Liver (tissue), 9 donors: Measurements from ENCODE around the gene LENG9. TPM values are rescaled to one million over a fixed set of nuclear protein-coding genes. Genes with fewer than 3 reads are reported as not detected.
A peak's percentile ranks its signal among the peaks of the same experiment; 100 is the strongest.
"Not testable (repeated sequence)": the region's sequence is repeated elsewhere in the genome, so short reads cannot be mapped to it uniquely, and the experiment has no call there.

Experiments used
- DNase-seq: peaks from one replicate; pipeline ENCODE4 v3.0.0-alpha.2; 2017; ENCODE audit warnings: low spot score
- H3K27ac ChIP-seq, 2 donors: one replicate each; pipeline ENCODE4 v1.7.0; 2013; ENCODE audit warnings: inconsistent platforms in 2 of 2, low read length in 2 of 2, control low read depth in 1 of 2, low read depth in 1 of 2, mild to moderate bottlenecking in 1 of 2
- H3K27me3 ChIP-seq, 4 donors: one replicate each; pipeline versions ENCODE4 v1.6.1 to v1.7.0; 2013; ENCODE audit warnings: low read length in 3 of 4, inconsistent platforms in 1 of 4, mild to moderate bottlenecking in 1 of 4, moderate library complexity in 1 of 4; ENCODE audit not compliant: control insufficient read depth in 4 of 4, insufficient read depth in 4 of 4
- H3K36me3 ChIP-seq, 4 donors: one replicate each; pipeline versions ENCODE4 v1.6.1 to v1.7.0; 2013; ENCODE audit warnings: low read length in 3 of 4, mild to moderate bottlenecking in 3 of 4, low read depth in 1 of 4, moderate library complexity in 1 of 4; ENCODE audit not compliant: control insufficient read depth in 4 of 4, insufficient read depth in 3 of 4
- H3K4me1 ChIP-seq, 4 donors: one replicate each; pipeline versions ENCODE4 v1.6.1 to v1.7.0; 2013; ENCODE audit warnings: low read length in 3 of 4, mild to moderate bottlenecking in 3 of 4, moderate library complexity in 1 of 4; ENCODE audit not compliant: control insufficient read depth in 4 of 4, insufficient read depth in 4 of 4
- H3K4me3 ChIP-seq, 3 donors: one replicate each; pipeline versions ENCODE4 v1.6.1 to v1.7.0; 2013; ENCODE audit warnings: low read length in 3 of 3, control low read depth in 1 of 3, low read depth in 1 of 3, mild to moderate bottlenecking in 1 of 3
- H3K9ac ChIP-seq, 2 donors: one replicate each; pipeline ENCODE4 v1.7.0; 2013; ENCODE audit warnings: low read length in 2 of 2, mild to moderate bottlenecking in 2 of 2, moderate library complexity in 2 of 2, control low read depth in 1 of 2, low read depth in 1 of 2
- H3K9me3 ChIP-seq, 4 donors: one replicate each; pipeline versions ENCODE4 v1.6.1 to v1.7.0; 2013; ENCODE audit warnings: low read length in 3 of 4; ENCODE audit not compliant: control insufficient read depth in 4 of 4
- CTCF ChIP-seq: fragments of 150-350 bp; IDR thresholded peaks from 2 replicates; pipeline ENCODE4 v1.5.1; 2017; ENCODE audit warnings: improper control_type of control experiment, low read depth, low read length; ENCODE audit not compliant: missing input control
- EGR1 ChIP-seq, 2 donors: IDR thresholded peaks; 2 replicates each; pipeline ENCODE4 v1.6.1; 2016 to 2018; ENCODE audit warnings: antibody characterized with exemption in 2 of 2, low read depth in 2 of 2
- FOXA2 ChIP-seq: IDR thresholded peaks from 2 replicates; pipeline ENCODE4 v1.6.1; 2016; ENCODE audit warnings: antibody characterized with exemption
- HNF4A ChIP-seq, 2 donors: conservative IDR thresholded peaks; 2 replicates each; pipeline ENCODE4 v1.6.1; 2016; ENCODE audit warnings: antibody characterized with exemption in 2 of 2, mild to moderate bottlenecking in 2 of 2
- JUND ChIP-seq, 2 donors: IDR thresholded peaks; 2 replicates each; pipeline ENCODE4 v1.6.1; 2016; ENCODE audit warnings: antibody characterized with exemption in 2 of 2
- NR2F2 ChIP-seq: IDR thresholded peaks from 2 replicates; pipeline ENCODE4 v1.6.1; 2016; ENCODE audit warnings: antibody characterized with exemption
- SP1 ChIP-seq: IDR thresholded peaks from 2 replicates; pipeline ENCODE4 v1.6.1; 2018; ENCODE audit warnings: antibody characterized with exemption, mild to moderate bottlenecking
- TAF1 ChIP-seq: conservative IDR thresholded peaks from 2 replicates; pipeline ENCODE4 v1.6.1; 2016; ENCODE audit warnings: antibody characterized with exemption, mild to moderate bottlenecking
- WGBS: extraction: QIAGEN DNeasy Blood & Tissue Kit; methylation state at CpG from one replicate; pipeline ENCODE4 v1.1.7; 2013; 5-methylcytosine and 5-hydroxymethylcytosine counted together
- polyA plus RNA-seq, 2 donors: library from polyadenylated mRNA; stranded (reverse) in 1 of 2; unstranded in 1 of 2; fragments of 200-250 nt in 1 of 2; fragments of >200 nt in 1 of 2; fragmentation: Nextera tagmentation in 1 of 2; extraction: Ambion mirVana in 1 of 2; gene quantifications; one replicate each; pipeline versions ENCODE4 v1.2.1 to v1.2.3, GENCODE V29; 2013 to 2015
- total RNA-seq, 2 donors: library from RNA; depleted of rRNA; stranded (reverse); fragments of >200 nt; gene quantifications; one replicate each; pipeline ENCODE4 v1.2.3, GENCODE V29; 2014
- donor health status: healthy.
- donor health status: healthy.
- donor health status: healthy.
- donor health status: healthy.
- donor health status: healthy.

LENG9 gene
- total and polyA plus RNA-seq, 4 donors: 0.19 to 6.9 (median 2.0) TPM

GRCh38 chr19:54470991-54471782 lies 7.6 kb upstream of the LENG9 start:
- Histone ChIP-seq H3K27me3 (peaks cover 0 to 7% (median 2%) of the 10 kb centered on the region in 4 donors), H3K9ac (no peak overlapping the region), H3K9me3 (no peaks in the 10 kb centered on the region), H3K27ac (peak overlapping the region; percentile 15 to 25), H3K4me3 (peak overlapping the region in 1 of 3 donors; percentile 25), H3K36me3 (no peaks in the 10 kb centered on the region), H3K4me1 (peaks cover 0 to 4% (median 1%) of the 10 kb centered on the region in 4 donors)
- no peak for DNase-seq
- 5% methylated on average over 60 of the region's 60 CpGs for WGBS
- TF ChIP-seq NR2F2 (peak; percentile 20), FOXA2 (no peak)

- Histone ChIP-seq H3K4me3 (no peak overlapping the region), H3K9ac (no peak overlapping the region), H3K9me3 (no peaks in the 10 kb centered on the region), H3K27me3 (peaks cover 0 to 7% (median 2%) of the 10 kb centered on the region in 4 donors), H3K4me1 (peaks cover 0 to 4% (median 1%) of the 10 kb centered on the region in 4 donors), H3K27ac (no peak overlapping the region), H3K36me3 (no peaks in the 10 kb centered on the region)
- 72% methylated on average over 10 of the region's 10 CpGs for WGBS
- DNase-seq: no peak
- no peak for TF ChIP-seq FOXA2
- TF ChIP-seq SP1: no peak
- TF ChIP-seq TAF1: no peak
- TF ChIP-seq EGR1 (IDR thresholded peaks at IDR 0.05; ENCODE audit: low read depth in 2 of 2): no peak
Observed at GRCh38 chr19:54470276-54470887, 6.8 kb upstream of the LENG9 start.

DNA sequence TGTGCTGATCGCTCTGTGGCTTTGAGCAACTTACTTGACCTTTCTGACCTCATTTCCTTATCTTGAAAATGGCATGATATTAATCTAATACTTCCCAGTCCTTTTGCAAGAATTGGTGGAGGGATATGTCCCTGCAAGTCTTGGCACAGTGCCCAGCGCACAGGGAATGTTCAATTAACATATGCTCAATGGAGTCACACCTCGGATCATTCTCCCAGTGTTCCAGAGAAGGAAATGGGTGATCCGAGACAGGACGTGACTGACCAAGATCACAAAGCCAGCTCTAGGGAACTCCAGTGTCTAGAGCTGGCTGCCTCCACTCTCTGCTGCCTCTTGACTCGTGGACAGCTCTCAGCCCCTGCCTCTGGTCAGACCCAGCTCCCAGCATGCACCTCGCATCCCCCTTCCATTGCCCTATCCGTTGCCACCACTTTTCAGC lies 5.9 kb upstream of the LENG9 start:
- H3K27me3 ChIP-seq: peaks cover 0 to 7% (median 2%) of the 10 kb centered on the region in 4 donors
- no peak for TF ChIP-seq HNF4A (conservative IDR thresholded peaks at IDR 0.05)
- peak; percentile 89 for TF ChIP-seq NR2F2
- TF ChIP-seq SP1: no peak
- no peak for TF ChIP-seq CTCF
- no peak for TF ChIP-seq JUND (IDR thresholded peaks at IDR 0.05)
- no peak overlapping the region for H3K4me3 ChIP-seq
- 40% methylated on average over 8 of the region's 8 CpGs for WGBS
- no peak overlapping the region for H3K27ac ChIP-seq
- no peaks in the 10 kb centered on the region for H3K36me3 ChIP-seq
- H3K9me3 ChIP-seq: no peaks in the 10 kb centered on the region
- DNase-seq: no peak
- H3K9ac ChIP-seq: no peak overlapping the region
- peaks cover 0 to 9% (median 4%) of the 10 kb centered on the region in 4 donors for H3K4me1 ChIP-seq

GRCh38 chr19:54466110-54466480 lies 2.5 kb upstream of the LENG9 start:
- not testable (repeated sequence) for H3K27me3 ChIP-seq, H3K9ac ChIP-seq, DNase-seq, H3K9me3 ChIP-seq, H3K36me3 ChIP-seq, H3K4me3 ChIP-seq, H3K27ac ChIP-seq
- peaks cover 8 to 28% (median 17%) of the 10 kb centered on the region in 4 donors for H3K4me1 ChIP-seq
- 95% methylated on average over 14 of the region's 14 CpGs for WGBS
